ENCODE data around the gene PCDHGA10. TPM values are rescaled to one million over a fixed set of nuclear protein-coding genes. Genes with fewer than 3 reads are reported as not detected.

PCDHGA10 gene
- total and polyA plus RNA-seq, 4 experiments from 2014 or later: 0.25 to 0.35 TPM; not detected in 2

GRCh38 chr5:141441571-141442170 is 28.9 kb downstream of the PCDHGA10 start:
- no peak for DNase-seq
- H3K27ac ChIP-seq (ENCODE audit: low read depth, low read length): no peak overlapping the region
- peaks cover 0 to 4% of the 10 kb centered on the region in 2 donors for H3K36me3 Mint-ChIP-seq
- no peak overlapping the region for H3K4me3 Mint-ChIP-seq
- H3K27ac Mint-ChIP-seq: no peak overlapping the region
- ChIA-PET POLR2A (ENCODE audit: partially characterized antibody) (no interaction called here), CTCF (ENCODE audit: partially characterized antibody) (no interaction called here)
- peaks cover 7% of the 10 kb centered on the region for H3K27me3 ChIP-seq (ENCODE audit: insufficient read depth, low read length)
- H3K27me3 Mint-ChIP-seq: peaks cover 12 to 28% of the 10 kb centered on the region in 2 donors
- intact Hi-C loops (cut with micrococcal nuclease): no loop called here
- no peaks in the 10 kb centered on the region for H3K4me1 Mint-ChIP-seq
- H3K9me3 Mint-ChIP-seq: peaks cover 0 to 18% (median 7%) of the 10 kb centered on the region in 8 donors
- no peaks in the 10 kb centered on the region for H3K4me1 ChIP-seq (ENCODE audit: insufficient read depth, low read length)
- H3K9me3 ChIP-seq (ENCODE audit: control insufficient read depth in 1 of 2, low read length in 2 of 2): no peaks in the 10 kb centered on the region
- H3K4me3 ChIP-seq (ENCODE audit: low read length in 2 of 2): no peak overlapping the region
- H3K36me3 ChIP-seq (ENCODE audit: insufficient read depth, low read length): no peaks in the 10 kb centered on the region

GRCh38 chr5:141465351-141465750 is 52.6 kb downstream of the PCDHGA10 start:
- Mint-ChIP-seq H3K36me3 (no peaks in the 10 kb centered on the region), H3K27me3 (peaks cover 6 to 16% of the 10 kb centered on the region in 2 donors), H3K4me3 (no peak overlapping the region), H3K4me1 (no peaks in the 10 kb centered on the region), H3K27ac (no peak overlapping the region), H3K9me3 (peaks cover 0 to 15% (median 2%) of the 10 kb centered on the region in 8 donors)
- Histone ChIP-seq H3K27me3 (ENCODE audit: insufficient read depth, low read length) (no peaks in the 10 kb centered on the region), H3K4me1 (ENCODE audit: insufficient read depth, low read length) (no peaks in the 10 kb centered on the region), H3K9me3 (ENCODE audit: control insufficient read depth in 1 of 2, low read length in 2 of 2) (no peaks in the 10 kb centered on the region), H3K27ac (ENCODE audit: low read depth, low read length) (no peak overlapping the region), H3K4me3 (ENCODE audit: low read length in 2 of 2) (no peak overlapping the region), H3K36me3 (ENCODE audit: insufficient read depth, low read length) (no peaks in the 10 kb centered on the region)
- DNase-seq: no peak
- intact Hi-C loops (cut with micrococcal nuclease): no loop called here
- ChIA-PET CTCF (ENCODE audit: partially characterized antibody) (interaction anchor here (0.9 to 1.5 kb wide), 2 partner anchors 8 to 47 kb away, joined by 3 to 4 read pairs; no protein-coding TSS in a partner anchor), POLR2A (ENCODE audit: partially characterized antibody) (no interaction called here)

Other genes with a start within 250 kb of the PCDHGA10 start
Only the 30 nearest of the 37 such genes appear.
- gene PCDHB10, start 220.6 kb upstream of the PCDHGA10 start, total RNA-seq: under 1 TPM in 1 of 2 experiments, not detected in 1; 0.15 TPM
- gene PCDHB10, start 220.6 kb upstream of the PCDHGA10 start, polyA plus RNA-seq: not detected
- not detected for gene PCDHB11, start 213.4 kb upstream of the PCDHGA10 start, total RNA-seq
- not detected for gene PCDHB11, start 213.4 kb upstream of the PCDHGA10 start, polyA plus RNA-seq
- not detected for gene PCDHB12, start 204.3 kb upstream of the PCDHGA10 start, total RNA-seq
- gene PCDHB12, start 204.3 kb upstream of the PCDHGA10 start, polyA plus RNA-seq: not detected
- under 1 TPM; 0.09 to 0.11 TPM for gene PCDHB13, start 199.1 kb upstream of the PCDHGA10 start, total RNA-seq
- gene PCDHB13, start 199.1 kb upstream of the PCDHGA10 start, polyA plus RNA-seq: not detected
- under 1 TPM; 0.14 to 0.15 TPM for gene PCDHB14, start 189.6 kb upstream of the PCDHGA10 start, total RNA-seq
- not detected for gene PCDHB14, start 189.6 kb upstream of the PCDHGA10 start, polyA plus RNA-seq
- gene PCDHB15, start 167.6 kb upstream of the PCDHGA10 start, total RNA-seq: under 1 TPM; 0.17 to 0.53 TPM
- not detected for gene PCDHB15, start 167.6 kb upstream of the PCDHGA10 start, polyA plus RNA-seq
- under 1 TPM; 0.38 to 0.91 TPM for gene SLC25A2, start 108.9 kb upstream of the PCDHGA10 start, total RNA-seq
- not detected for gene SLC25A2, start 108.9 kb upstream of the PCDHGA10 start, polyA plus RNA-seq
- gene TAF7, start 92.2 kb upstream of the PCDHGA10 start, total RNA-seq: 100 to 1,000 TPM; 109 to 119 TPM
- 100 to 1,000 TPM; 165 to 216 TPM for gene TAF7, start 92.2 kb upstream of the PCDHGA10 start, polyA plus RNA-seq
- under 1 TPM; 0.58 to 0.78 TPM for gene PCDHGA1, start 82.5 kb upstream of the PCDHGA10 start, total RNA-seq
- gene PCDHGA1, start 82.5 kb upstream of the PCDHGA10 start, polyA plus RNA-seq: not detected
- under 1 TPM; 0.19 to 0.23 TPM for gene PCDHGA2, start 74.2 kb upstream of the PCDHGA10 start, total RNA-seq
- not detected for gene PCDHGA2, start 74.2 kb upstream of the PCDHGA10 start, polyA plus RNA-seq
- under 1 TPM; 0.17 to 0.26 TPM for gene PCDHGA3, start 69.2 kb upstream of the PCDHGA10 start, total RNA-seq
- gene PCDHGA3, start 69.2 kb upstream of the PCDHGA10 start, polyA plus RNA-seq: under 1 TPM in 1 of 2 donors, not detected in 1; 0.23 TPM
- gene PCDHGB1, start 62.9 kb upstream of the PCDHGA10 start, total RNA-seq: under 1 TPM; 0.17 to 0.26 TPM
- not detected for gene PCDHGB1, start 62.9 kb upstream of the PCDHGA10 start, polyA plus RNA-seq
- under 1 TPM in 1 of 2 experiments, not detected in 1; 0.47 TPM for gene PCDHGA4, start 58.0 kb upstream of the PCDHGA10 start, total RNA-seq
- not detected for gene PCDHGA4, start 58.0 kb upstream of the PCDHGA10 start, polyA plus RNA-seq
- under 1 TPM; 0.55 to 0.64 TPM for gene PCDHGB2, start 53.0 kb upstream of the PCDHGA10 start, total RNA-seq
- not detected for gene PCDHGB2, start 53.0 kb upstream of the PCDHGA10 start, polyA plus RNA-seq
- gene PCDHGA5, start 48.8 kb upstream of the PCDHGA10 start, total RNA-seq: under 1 TPM; 0.28 to 0.44 TPM
- not detected for gene PCDHGA5, start 48.8 kb upstream of the PCDHGA10 start, polyA plus RNA-seq
- under 1 TPM; 0.50 to 0.76 TPM for gene PCDHGB3, start 42.7 kb upstream of the PCDHGA10 start, total RNA-seq
- not detected for gene PCDHGB3, start 42.7 kb upstream of the PCDHGA10 start, polyA plus RNA-seq
- under 1 TPM; 0.50 to 0.76 TPM for gene PCDHGA6, start 39.1 kb upstream of the PCDHGA10 start, total RNA-seq
- under 1 TPM in 1 of 2 donors, not detected in 1; 0.03 TPM for gene PCDHGA6, start 39.1 kb upstream of the PCDHGA10 start, polyA plus RNA-seq
- under 1 TPM; 0.26 to 0.44 TPM for gene PCDHGA7, start 30.2 kb upstream of the PCDHGA10 start, total RNA-seq
- gene PCDHGA7, start 30.2 kb upstream of the PCDHGA10 start, polyA plus RNA-seq: not detected
- under 1 TPM; 0.19 to 0.23 TPM for gene PCDHGB4, start 25.3 kb upstream of the PCDHGA10 start, total RNA-seq
- gene PCDHGB4, start 25.3 kb upstream of the PCDHGA10 start, polyA plus RNA-seq: under 1 TPM in 1 of 2 donors, not detected in 1; 0.13 TPM
- under 1 TPM in 1 of 2 experiments, not detected in 1; 0.17 TPM for gene PCDHGA8, start 20.4 kb upstream of the PCDHGA10 start, total RNA-seq
- gene PCDHGA8, start 20.4 kb upstream of the PCDHGA10 start, polyA plus RNA-seq: not detected
- under 1 TPM; 0.42 to 0.49 TPM for gene PCDHGB5, start 15.0 kb upstream of the PCDHGA10 start, total RNA-seq
- gene PCDHGB5, start 15.0 kb upstream of the PCDHGA10 start, polyA plus RNA-seq: under 1 TPM in 1 of 2 donors, not detected in 1; 0.39 TPM
- gene PCDHGA9, start 10.2 kb upstream of the PCDHGA10 start, total RNA-seq: under 1 TPM; 0.17 to 0.25 TPM
- gene PCDHGA9, start 10.2 kb upstream of the PCDHGA10 start, polyA plus RNA-seq: under 1 TPM in 1 of 2 donors, not detected in 1; 0.09 TPM
- under 1 TPM; 0.22 to 0.26 TPM for gene PCDHGB6, start 5.0 kb upstream of the PCDHGA10 start, total RNA-seq
- under 1 TPM in 1 of 2 donors, not detected in 1; 0.11 TPM for gene PCDHGB6, start 5.0 kb upstream of the PCDHGA10 start, polyA plus RNA-seq
- gene PCDHGB7, start 4.7 kb downstream of the PCDHGA10 start, total RNA-seq: under 1 TPM; 0.32 to 0.33 TPM
- gene PCDHGB7, start 4.7 kb downstream of the PCDHGA10 start, polyA plus RNA-seq: under 1 TPM in 1 of 2 donors, not detected in 1; 0.03 TPM
- under 1 TPM; 0.20 to 0.36 TPM for gene PCDHGA11, start 8.1 kb downstream of the PCDHGA10 start, total RNA-seq
- gene PCDHGA11, start 8.1 kb downstream of the PCDHGA10 start, polyA plus RNA-seq: not detected
- under 1 TPM; 0.11 to 0.17 TPM for gene PCDHGA12, start 17.5 kb downstream of the PCDHGA10 start, total RNA-seq
- gene PCDHGA12, start 17.5 kb downstream of the PCDHGA10 start, polyA plus RNA-seq: not detected
- under 1 TPM in 1 of 2 experiments, not detected in 1; 0.17 TPM for gene PCDHGC3, start 63.0 kb downstream of the PCDHGA10 start, total RNA-seq
- gene PCDHGC3, start 63.0 kb downstream of the PCDHGA10 start, polyA plus RNA-seq: under 1 TPM in 1 of 2 donors, not detected in 1; 0.14 TPM
- gene PCDHGC4, start 72.0 kb downstream of the PCDHGA10 start, total RNA-seq: not detected
- under 1 TPM in 1 of 2 donors, not detected in 1; 0.11 TPM for gene PCDHGC4, start 72.0 kb downstream of the PCDHGA10 start, polyA plus RNA-seq
- not detected for gene PCDHGC5, start 76.1 kb downstream of the PCDHGA10 start, total RNA-seq
- gene PCDHGC5, start 76.1 kb downstream of the PCDHGA10 start, polyA plus RNA-seq: not detected
- 100 to 1,000 TPM; 211 TPM for gene DIAPH1, start 206.0 kb downstream of the PCDHGA10 start, total RNA-seq
- gene DIAPH1, start 206.0 kb downstream of the PCDHGA10 start, polyA plus RNA-seq: 100 to 1,000 TPM in 1 of 2 donors, 10 to 100 TPM in 1; 81.5 to 145 TPM

Measured in CD4-positive, alpha-beta memory T cell (primary cell).